ENCODE measurements around the gene RNF227.

The RNF227 gene

DNA sequence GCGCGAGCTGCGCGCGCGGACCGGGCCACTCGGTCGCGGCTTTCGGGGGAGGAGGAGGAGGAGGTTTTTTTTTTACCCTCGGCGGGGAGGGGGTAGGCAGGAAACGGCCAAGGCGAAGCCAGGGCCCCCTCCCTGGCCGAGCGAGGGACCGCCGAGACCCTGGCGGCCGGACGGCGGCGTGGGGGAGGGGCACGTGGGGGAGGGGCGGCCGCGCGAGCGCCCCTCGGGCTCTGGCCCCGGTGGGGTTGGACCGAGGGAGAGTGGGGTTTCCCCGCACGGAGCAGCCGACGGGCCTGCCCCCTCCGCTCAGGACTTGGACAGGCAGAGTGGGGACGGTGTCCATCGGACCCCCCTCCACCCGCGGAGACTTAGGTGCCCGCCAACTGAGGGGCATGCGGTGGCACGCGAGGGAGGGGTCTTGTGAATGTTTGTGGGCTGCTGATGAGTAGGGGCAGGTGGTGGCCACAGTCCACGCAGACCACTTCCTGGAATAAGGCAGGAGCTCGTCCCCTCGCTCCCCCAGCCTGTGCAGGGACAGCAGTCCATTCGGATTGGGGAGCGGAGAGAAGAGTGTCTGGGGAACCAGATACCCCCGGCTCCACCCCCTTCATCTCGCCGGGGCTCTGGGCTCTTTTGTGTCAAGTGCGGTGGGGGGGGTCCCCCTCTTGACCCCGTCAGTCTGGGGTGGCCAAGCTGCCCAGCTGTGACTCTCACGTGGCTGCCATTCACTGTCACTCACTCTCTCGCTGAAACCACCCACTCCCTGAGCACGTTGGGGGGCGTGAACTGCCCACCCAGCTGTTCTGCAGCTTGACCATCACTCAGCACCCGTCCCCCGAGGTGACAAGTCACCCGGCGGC is 30.5 kb downstream of the RNF227 start:
- peak overlapping the region; percentile 86 for H3K4me3 ChIP-seq (ENCODE audit: low read depth, low read length)
- DNase-seq (ENCODE audit: low read depth): peak; percentile 27
- TF ChIP-seq CTCF (conservative IDR thresholded peaks at IDR 0.05; ENCODE audit: low read depth, low read length): no peak

- peak overlapping the region; percentile 86 for H3K4me3 ChIP-seq (ENCODE audit: low read depth, low read length)
- TF ChIP-seq CTCF (conservative IDR thresholded peaks at IDR 0.05; ENCODE audit: low read depth, low read length): no peak
- no peak for DNase-seq (ENCODE audit: low read depth)
Measured at GRCh38 chr17:7884581-7885366, 31.3 kb downstream of the RNF227 start.

DNA sequence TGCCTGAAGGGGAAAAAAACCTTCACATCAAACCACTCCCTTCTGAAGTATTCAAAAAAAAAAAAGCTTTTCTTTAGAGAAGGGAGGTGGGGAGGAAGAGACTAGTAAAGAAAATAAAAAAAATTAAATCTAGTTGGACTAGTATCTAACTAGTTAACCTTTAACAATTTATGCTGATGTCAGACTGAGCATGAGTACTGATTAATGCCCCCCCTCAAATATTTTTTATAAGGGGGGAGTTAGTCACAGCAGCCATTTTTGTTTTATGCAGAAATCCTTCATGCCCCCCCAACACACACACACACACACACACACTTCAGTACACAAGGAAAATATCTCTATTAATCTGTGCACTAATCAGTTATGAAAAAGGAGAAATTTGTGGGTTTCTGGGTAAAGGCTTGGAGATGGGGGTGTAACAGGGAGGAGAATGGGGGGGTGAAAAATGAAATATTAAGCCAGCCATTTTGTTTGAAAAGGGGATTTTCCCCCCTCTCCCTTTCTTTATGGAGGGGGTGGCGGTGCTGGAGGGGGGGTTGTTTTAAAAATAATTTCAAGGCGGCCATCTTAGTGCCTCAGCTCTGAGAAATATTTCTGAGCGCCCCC is 32.2 kb downstream of the RNF227 start:
- peak; percentile 54 for DNase-seq (ENCODE audit: low read depth)
- peak overlapping the region; percentile 86 for H3K4me3 ChIP-seq (ENCODE audit: low read depth, low read length)
- no peak for TF ChIP-seq CTCF (conservative IDR thresholded peaks at IDR 0.05; ENCODE audit: low read depth, low read length)

DNA sequence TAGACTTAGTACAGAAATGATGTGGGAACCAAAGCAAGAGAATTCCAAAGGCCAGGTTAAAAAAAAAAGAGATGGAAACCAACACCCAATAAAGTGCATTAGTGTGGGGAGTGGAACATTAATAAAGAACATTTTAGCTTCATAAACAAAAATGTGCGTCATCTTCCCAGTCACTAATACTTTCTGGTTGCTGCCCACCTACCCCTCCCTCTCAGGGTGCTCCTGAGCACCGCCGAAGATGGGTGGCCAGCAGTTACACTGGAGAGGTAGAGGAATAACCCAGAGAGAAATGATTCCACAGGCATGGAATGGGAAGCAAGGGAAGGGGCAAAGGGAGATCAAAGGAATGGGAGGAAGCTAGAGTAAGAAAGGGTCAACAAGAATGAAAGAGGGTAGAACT is 33.5 kb downstream of the RNF227 start:
- DNase-seq (ENCODE audit: low read depth): no peak
- H3K4me3 ChIP-seq (ENCODE audit: low read depth, low read length): no peak overlapping the region
- TF ChIP-seq CTCF (conservative IDR thresholded peaks at IDR 0.05; ENCODE audit: low read depth, low read length): no peak

GRCh38 chr17:7882068-7882467 is 34.0 kb downstream of the RNF227 start:
- no peak overlapping the region for H3K4me3 ChIP-seq (ENCODE audit: low read depth, low read length)
- no peak for TF ChIP-seq CTCF (conservative IDR thresholded peaks at IDR 0.05; ENCODE audit: low read depth, low read length)
- DNase-seq (ENCODE audit: low read depth): no peak

GRCh38 chr17:7881276-7882054 is 34.6 kb downstream of the RNF227 start:
- no peak for TF ChIP-seq CTCF (conservative IDR thresholded peaks at IDR 0.05; ENCODE audit: low read depth, low read length)
- no peak overlapping the region for H3K4me3 ChIP-seq (ENCODE audit: low read depth, low read length)
- peak; percentile 24 for DNase-seq (ENCODE audit: low read depth)
